Activated gamma-delta T cell treated with Interleukin-2 at 50 U/mL for 16 hours (primary cell): ENCODE results near the gene ARHGAP24.

Source experiments
- DNase-seq: peaks from one replicate; pipeline ENCODE4 v3.0.0-alpha.2; 2020

ARHGAP24 gene

DNA sequence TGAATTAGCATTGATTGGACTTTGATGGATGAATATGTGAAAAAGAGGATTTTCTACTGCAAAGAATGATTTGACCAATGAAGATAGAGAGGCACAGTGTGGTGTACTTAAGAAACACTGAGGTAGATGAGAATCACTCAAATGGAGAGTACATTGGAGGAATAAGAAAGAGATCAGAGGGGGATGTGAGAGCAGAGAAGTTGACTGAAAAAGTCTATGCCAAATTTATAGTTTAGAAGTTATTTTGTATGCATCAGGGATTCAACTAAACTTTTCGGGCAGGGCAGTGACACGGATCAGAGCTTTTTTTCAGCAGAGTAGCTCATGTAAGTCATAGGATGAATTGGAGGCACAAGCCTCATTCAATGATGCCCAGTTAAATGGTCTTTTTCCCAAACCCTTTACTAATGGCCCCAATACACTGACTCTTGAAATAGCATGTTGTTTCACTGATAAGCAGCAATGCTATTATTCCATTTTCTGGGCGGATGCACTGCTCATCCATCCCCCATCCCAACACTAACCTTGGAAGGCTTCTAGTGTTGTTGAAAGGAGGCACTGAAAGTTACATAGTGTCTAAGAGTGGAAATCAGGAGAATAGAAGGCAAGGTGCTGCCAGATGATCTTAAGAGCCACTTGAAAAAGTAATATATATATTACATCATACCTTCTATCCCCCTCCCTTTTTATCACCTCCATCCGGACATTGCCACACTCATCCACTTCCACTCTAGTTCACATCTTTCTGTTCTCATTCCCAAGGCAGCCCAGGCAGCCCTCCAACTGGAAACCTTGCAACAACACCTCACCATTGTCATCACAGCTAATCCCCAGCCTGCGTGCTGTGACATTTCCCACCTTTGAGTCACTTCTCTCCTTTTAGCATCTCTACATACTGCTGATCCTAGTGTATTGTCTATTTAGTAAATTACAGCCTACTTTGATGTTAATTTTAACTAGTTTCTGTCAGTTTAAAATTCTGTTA is 46.1 kb downstream of the ARHGAP24 start:
- DNase-seq = no peak

DNA sequence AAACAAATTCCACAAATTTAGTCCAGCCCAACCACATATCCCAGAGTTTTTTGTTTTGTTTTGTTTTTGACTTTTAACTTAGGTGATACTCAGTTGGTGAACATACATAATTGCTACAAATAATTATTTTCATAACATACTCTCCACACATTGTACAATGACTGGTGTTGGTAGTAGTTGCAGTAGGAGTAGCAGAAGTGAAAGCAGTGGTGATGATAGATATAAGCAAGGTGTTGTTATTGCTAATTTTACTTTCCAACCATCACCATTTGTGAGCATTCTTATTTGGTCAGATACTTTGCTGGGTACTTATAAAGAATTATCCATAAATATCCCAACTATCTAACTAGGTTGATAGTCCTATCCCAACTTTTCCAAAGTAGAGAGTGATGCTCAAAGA is 47.3 kb downstream of the ARHGAP24 start:
- DNase-seq = no peak

DNA sequence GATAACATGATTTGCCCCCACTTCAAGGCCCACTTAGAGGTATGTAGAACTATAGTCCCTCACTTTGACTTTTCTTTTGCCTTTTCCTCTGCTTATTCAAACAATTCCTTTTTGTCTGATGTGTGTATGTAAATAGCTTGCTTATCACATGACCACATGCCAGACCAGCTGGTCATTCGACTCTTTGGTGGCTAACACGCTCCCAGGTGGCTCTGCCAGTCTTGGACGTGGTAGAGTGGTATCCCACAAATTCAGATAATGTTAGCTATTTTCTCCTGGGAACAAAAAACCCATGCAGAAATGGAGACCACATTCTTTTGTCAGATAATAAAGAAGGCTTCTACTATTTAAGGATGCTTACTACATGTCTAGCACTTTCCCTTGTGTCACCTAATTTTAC is 47.9 kb downstream of the ARHGAP24 start:
- no peak for DNase-seq

DNA sequence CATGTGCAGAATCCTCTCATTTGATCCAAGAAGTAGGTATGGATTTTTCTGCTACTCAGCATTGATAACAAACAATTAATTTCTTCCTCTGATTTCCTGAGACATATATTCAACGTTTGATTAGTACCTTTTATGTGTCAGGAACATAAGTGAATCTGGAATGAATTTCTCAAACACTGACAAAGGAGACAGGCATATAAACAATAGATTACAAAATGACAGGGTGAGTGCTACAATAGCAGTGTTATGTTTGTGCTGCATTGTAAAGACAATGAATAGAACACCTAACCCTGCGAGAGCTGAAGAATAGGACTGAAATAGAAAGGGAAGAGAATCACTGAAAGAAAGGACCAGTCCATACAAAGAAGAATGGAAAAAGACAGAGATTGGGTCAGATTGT is 52.9 kb downstream of the ARHGAP24 start:
- DNase-seq = no peak

DNA sequence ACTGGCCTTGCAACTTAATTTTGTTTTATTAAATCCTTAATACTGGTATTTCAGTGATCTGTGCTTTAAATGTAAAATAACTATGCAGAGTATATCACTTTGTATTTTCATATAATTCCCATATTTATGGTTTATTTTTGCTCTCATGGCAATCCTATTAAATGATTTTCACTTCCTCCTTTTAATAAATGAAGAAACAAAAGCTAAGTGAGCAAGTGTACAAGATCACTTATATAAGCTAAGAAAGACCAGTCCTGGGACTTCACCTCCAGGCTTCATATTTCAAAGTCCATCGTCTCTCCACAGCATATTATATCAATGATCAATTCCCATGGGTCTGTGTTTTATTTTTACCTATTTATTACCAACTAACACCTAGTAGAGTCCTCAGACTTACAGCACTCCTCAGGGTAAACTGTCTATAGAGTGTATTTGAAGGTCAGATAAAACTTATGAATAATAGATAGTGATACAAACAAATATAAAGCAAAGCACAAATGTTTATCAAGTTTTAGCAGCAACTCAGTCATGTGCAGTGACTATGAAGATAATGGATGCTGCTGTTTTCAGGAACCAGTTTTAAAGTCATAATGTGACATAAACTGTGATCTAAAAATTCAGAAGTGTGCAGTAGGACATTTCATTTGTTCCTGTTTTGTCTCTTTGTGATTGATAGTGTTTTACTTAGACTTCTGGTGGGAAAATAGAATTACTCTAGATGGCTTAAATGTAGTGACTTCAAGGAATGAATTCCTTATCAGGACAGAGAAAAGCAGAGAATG is 56.8 kb downstream of the ARHGAP24 start:
- no peak for DNase-seq

DNA sequence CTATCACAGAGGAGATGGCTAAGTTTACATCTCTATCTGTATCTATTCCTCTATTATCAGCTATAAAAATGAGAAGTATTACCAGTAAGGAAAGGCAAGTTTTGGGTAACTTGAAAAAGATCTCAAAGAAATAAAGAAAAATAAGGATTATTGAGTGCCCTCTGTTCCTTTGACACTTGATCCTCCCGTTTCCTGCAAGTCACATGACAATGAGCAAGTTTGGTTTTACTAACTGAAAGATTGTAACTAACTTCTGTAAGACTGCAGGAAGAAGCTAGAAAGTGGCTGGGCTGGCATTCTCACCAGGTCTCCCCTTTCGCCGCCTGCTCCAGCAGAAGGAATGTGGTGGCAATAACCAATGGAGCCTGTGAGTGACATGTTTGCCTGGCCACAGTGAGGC is 59.2 kb downstream of the ARHGAP24 start:
- DNase-seq = no peak

DNA sequence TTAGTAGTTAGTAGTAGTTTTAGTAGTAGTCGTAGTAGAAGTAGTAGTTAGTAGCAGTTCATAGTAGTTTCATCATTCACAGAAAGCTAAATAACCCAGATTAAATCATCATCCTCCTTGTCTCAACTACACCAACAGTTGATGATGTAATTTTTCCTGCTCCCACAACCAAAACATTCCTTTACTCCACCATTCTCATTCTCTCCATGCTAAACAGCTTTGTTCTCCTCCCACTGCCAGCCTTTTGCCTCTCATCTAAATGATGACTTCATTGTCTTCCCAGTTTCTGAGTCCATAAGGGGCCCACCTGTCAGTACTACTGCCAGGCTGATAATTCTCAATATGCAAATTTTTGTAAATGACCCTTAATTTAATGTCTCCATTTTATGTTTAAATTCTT is 68.9 kb downstream of the ARHGAP24 start:
- no peak for DNase-seq

DNA sequence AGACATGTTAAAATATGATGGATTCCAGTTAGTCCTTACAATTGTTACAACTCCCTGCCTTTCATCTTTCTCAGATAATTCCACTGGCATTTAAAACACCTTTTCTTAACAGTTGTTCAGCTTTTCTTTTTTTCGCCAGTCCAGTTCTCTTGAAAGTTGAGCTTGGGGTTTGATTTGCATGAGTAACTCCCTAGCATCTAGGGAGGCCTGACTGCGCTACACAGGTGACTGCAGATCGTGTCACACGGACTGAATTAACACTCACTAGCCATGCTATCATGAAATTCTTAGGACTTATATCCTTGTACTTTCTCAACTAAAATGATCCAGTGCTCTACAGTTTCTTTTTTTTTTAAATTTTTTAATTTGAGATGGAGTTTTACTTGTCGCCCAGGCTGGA is 69.8 kb downstream of the ARHGAP24 start:
- no peak for DNase-seq

DNA sequence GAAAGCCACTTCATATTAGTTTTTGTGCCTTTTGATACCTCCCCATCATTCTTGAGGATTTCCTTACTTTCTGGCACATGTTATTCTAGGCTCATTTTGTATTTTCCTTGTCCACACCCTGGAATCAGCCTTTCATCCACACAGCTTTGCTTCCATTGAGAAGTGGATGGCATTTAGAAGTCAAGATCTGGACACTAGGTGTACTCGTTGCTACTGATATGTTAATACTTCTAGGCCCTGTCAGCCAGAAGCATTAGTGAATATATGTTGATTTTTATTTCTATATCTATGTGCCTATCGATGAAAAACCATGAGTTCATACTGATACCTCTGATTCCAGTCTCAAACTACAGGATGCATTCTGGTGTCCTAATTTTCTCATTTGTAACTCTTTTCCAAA is 73.2 kb downstream of the ARHGAP24 start:
- DNase-seq = no peak

DNA sequence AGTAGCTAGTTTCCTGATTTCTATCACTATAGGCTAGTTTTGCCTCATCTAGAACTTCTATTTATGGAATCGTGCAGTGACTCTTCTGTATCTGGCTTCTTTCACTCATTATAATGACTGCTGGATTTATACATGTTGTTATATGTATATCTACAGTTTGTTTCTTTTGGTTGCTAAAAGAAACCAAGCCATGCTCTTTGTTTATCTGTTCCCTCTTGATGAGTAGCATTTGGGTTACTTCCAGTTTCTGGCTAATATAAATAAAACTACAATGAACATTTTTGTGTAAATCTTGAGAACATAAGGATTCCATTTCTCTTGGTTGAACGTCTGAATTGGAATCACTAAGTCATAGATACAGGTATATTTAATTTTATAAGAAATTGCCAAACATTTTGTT is 73.9 kb downstream of the ARHGAP24 start:
- DNase-seq = no peak

DNA sequence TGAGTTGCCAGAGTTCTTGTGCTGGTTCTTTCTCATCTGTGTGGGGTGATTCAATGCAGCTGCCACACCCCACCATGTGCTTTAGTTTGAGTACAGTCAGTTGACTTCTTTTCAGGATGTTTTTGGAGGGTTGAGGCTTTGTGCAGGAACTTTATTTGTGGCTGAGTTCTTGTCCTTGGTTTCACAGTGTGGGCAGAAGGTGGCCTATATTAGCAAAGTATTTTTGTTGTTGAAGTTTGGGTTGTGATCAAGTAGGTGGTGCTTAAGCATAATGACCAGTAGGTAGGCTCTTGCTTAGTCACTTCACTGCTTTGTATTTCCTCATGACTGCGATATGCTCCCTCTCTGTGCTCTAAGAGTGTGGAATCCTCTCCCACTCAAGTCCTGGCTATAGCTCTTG is 80.3 kb downstream of the ARHGAP24 start:
- no peak for DNase-seq

DNA sequence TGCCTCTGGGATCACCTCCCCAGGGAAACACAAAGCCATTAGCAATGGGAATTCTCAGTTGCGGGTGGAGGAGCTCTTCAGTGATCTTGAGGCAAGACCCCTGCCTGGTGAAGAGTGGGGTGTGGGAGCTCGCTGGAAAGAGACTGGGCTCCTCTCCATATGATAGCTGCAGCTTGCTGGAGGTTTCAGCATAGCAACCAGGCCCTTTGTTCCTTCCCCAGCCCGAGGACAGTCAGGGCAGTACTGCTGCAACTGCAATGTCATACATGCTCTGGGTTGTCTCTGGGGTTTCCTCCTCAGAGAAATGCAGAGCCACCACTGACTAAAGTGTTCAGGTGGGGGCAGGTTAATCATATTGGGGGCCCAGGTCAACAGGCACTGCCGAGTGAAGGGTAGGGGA is 81.3 kb downstream of the ARHGAP24 start:
- no peak for DNase-seq

DNA sequence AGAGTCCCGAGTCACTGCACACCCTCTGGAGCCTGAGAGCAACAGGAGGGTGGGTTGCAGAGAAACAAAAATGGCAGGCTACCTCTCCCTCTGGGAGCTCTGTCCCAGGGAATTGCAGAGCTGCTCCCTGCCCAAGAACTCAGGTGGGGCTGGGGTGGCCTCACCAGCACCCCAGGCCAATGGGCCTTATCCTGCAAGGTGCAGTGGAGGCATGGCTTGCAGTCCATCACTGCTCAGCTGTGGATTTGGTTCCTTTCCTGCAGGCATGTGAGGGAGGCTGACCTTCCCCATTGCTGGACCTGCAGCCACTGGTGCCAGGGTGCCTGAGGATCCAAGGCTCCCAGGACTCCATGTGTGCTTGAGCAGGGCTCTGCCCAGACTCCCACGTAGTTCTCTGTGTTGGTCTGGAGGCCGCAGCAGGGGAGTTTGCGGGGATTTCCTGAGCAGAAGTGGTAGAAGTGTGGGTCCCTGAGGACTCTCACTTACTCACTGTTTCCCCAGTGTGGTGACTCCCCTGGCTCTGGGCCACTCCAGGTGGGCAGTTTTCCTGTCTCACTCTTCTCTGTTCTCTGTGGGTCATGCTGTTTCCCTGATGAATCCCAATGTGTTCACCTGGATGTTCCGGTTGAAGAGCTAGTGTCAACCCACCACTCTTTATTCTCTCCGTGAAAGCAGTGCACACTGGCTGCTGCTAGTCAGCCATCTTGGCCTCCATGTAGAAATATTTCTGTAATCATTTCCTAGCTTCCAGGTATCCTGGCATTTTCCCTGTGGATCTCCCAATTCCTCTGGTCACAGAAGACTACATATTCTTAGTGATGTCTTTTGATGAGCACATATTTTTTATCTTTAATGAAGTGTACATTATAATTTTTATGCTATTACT is 82.3 kb downstream of the ARHGAP24 start:
- no peak for DNase-seq

DNA sequence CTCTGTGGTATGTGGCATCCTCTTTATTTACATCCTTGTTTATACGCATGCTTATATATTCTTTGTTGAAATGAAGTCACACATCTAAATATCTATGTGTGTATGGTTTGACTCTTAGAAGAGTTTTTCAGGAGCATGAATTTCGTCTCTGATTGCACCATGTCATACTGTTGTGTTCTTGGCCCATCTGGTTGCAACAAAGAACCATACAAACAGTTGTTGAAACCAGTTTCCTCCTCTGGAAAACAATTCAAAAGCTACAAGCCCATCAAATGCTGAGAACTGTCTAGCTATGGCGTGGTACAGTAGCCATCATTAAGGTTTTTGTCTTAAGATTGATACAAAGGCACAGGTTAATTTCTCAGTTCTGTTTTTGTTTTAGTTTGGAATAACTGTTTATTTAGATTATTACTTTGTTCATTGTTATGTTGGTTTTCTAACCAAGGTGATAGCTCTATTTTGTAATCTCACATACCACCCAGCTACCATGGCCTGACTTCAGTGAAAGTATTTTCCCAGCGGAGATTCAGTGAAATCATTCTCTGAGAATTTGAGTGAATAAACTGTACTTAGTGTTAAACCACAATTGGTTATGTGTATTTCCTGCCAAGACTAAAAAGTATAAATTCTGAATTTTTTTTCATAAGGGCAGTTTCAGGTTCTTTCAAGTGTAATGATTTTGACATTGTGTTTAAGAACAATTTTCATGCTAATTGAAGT is 91.0 kb downstream of the ARHGAP24 start:
- DNase-seq = no peak

DNA sequence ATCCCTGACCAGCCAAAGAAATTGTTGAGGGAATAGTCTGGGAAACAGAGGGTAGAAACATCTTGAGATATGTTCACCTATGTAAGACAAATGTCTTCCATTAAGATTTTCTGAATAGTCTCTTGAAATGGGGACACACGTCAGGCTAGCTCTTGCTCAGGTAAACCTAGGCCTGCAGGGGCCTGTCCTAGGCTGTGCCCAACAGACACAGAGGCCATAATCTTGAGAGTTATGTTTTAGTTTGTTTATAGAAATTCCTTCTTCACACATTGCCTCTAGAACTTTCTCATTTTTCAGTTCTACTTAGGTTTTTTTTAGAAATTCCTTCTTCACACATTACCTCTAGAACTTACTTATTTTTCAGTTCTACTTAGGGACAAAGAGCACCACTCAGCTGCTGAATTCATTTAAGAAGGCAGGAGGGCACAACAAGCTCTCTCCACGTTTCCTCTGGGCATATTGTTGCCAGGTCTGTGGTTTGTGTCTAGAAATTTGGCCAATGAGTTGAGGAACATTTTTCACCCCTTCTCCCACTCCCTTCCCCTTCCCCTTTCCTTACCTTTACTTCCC is 94.9 kb downstream of the ARHGAP24 start:
- no peak for DNase-seq

DNA sequence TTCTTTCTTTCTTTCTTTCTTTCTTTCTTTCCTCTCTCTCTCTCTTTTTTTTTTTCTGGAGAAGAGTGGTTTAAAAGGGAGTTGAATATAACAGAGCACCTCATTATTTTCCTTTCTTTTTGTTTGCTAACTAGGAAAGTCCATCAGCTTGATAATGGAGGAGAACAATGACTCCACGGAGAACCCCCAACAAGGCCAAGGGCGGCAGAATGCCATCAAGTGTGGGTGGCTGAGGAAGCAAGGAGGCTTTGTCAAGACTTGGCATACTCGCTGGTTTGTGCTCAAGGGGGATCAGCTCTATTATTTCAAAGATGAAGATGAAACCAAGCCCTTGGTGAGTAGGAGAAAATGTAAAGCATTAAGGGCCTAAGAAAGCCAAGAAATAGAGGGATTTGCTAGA is 95.4 kb downstream of the ARHGAP24 start:
- no peak for DNase-seq

DNA sequence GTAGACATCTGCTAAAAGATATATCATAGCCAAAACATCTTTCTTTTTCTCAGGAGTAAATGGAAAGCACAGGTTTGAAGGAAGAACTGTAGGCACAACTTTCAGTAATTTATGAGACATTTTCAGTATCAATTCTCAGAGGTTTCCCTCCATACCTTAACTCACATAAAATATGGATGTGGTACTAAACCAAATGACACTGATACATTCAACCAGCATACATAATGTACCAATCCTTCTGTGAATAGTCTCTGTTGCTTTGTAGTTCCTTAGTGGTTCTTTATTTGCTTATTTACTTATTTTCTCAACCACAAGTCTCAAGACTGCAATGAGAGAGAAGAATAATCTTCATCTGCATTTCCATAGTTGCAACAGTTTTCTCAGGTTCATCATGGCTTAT is 96.1 kb downstream of the ARHGAP24 start:
- DNase-seq = no peak

DNA sequence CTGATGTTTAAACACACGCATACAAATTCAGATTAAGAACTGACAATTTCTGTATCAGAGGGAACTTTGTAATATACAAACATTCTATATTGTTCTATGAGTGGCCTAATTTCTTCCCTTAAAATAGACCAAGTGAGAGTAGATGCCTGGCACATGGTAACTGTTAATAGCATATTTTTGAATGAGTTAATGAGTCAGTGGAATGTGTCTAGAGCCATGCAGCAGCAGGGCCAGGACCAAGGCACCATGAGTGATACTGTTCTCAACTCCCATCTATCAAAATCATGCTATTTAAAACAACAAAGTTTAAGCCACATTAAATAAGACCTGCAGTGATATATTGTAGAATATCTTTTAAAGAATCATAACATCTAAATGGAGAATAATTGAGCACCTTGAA is 98.3 kb downstream of the ARHGAP24 start:
- DNase-seq = no peak

DNA sequence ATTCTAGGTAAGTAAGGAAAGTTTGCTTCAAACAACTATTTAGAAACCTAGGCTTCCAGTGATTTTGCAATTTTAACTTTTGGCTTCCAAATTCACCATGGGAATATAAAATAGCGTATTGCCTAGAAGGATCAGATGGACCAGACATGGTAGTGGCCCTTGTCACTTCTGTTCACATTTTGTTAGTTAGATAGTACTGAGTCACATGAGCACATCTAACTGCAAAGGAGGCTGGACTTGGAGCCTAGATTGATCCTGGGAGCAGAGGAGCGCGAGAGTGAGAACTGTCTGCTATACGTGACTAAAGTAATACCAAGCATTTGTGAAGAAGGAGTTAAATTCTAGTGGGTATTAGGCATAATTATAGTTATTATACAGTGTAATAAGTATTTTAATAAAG is 102.4 kb downstream of the ARHGAP24 start:
- no peak for DNase-seq

DNA sequence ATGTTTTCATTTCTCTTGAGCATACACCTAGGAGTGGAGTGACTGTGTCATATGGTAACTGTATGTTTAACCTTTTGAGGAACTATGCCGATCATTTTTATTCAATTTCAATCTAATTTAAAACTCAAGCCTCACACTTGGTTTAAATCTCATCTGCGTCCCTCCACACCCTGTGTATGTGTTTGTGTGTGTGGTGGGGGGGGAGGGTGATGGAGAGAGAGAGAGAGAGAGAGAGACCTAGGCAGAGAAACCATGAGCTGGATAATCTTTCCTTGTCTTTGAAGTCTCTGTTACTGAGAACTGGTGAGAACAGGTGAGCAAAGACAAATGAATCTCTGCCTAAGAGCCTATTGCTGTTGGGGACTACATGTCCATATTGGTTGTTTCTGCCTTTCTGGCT is 105.0 kb downstream of the ARHGAP24 start:
- DNase-seq = no peak

DNA sequence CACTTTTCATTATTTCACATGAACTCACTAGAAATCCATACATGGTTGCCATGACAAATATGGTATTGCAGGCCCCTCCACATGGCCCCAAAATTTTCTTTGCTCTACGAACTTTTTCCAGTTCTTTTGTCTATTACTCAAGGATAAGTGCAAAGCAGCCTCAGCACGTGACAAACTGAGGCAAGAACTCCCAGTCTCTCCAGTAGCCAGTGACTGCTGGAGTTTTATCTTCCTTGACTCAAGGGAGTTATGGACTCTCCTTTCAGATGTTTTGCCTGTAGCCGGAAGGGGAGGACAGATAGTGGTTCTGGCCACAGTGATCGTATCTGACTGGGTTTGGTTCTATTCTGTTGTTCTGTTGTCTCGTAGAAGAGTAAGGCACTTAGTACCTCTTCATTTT is 105.5 kb downstream of the ARHGAP24 start:
- DNase-seq = no peak

DNA sequence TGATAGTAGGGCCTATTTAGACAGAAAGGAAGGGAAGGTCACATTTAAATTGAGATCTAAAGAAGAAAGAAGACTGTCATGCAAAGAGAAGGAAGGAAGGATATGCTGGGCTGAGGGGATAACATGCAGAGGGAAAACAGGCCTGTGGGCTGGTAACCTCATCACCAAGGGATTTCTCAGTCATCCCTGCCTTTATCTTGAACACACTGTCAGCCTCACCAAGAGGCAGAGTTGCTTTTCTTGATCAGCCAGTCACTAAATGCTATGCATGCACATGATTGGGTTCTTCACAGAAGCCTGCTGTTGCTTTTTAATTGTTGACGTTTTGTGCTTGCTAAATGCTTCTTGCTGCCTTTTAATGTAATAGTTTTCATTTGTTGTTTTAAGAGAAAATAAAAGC is 113.0 kb downstream of the ARHGAP24 start:
- no peak for DNase-seq
